ENCODE measurements around the gene ERBB4.

ERBB4 gene

GRCh38 chr2:212042562-212042961, 496.0 kb downstream of the ERBB4 start:
- Histone ChIP-seq H3K4me1 (no peaks in the 10 kb centered on the region), H3K4me3 (ENCODE audit: low read depth, low read length) (no peak overlapping the region), H3K27ac (no peak overlapping the region), H3K4me2 (ENCODE audit: low read length) (no peak overlapping the region), H3K27me3 (ENCODE audit: control insufficient read depth, insufficient read depth, low read length) (no peaks in the 10 kb centered on the region), H3K9me3 (ENCODE audit: control insufficient read depth, low read length) (no peaks in the 10 kb centered on the region), H3K9ac (no peak overlapping the region), H2AFZ (no peak overlapping the region), H3K79me2 (no peaks in the 10 kb centered on the region), H3K36me3 (ENCODE audit: control insufficient read depth, insufficient read depth, low read length) (no peaks in the 10 kb centered on the region)
- TF ChIP-seq CTCF (IDR thresholded peaks at IDR 0.05): no peak

DNA sequence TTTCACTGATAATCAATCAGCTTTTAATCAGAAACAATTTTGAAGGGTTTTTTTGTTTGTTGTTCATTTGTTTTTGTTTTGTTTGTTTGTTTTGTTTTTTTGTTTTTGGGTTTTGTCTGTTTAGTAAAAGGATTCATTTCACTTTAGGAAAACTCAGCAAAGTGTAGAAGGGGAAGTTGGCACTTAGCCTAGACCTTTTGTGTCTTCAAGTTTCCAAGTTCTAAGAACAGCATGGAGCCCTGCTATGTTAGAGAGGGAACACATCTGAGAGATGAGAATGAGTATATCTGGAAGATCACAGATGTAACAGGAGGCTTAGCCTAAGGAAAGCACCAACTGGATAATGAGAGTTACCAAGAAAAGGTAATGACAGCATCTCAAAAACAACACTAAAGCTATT, 501.5 kb downstream of the ERBB4 start:
- Histone ChIP-seq H3K9me3 (ENCODE audit: control insufficient read depth, low read length) (no peaks in the 10 kb centered on the region), H3K27me3 (ENCODE audit: control insufficient read depth, insufficient read depth, low read length) (no peaks in the 10 kb centered on the region), H3K36me3 (ENCODE audit: control insufficient read depth, insufficient read depth, low read length) (no peaks in the 10 kb centered on the region), H3K9ac (no peak overlapping the region), H3K4me1 (no peaks in the 10 kb centered on the region), H3K4me2 (ENCODE audit: low read length) (no peak overlapping the region), H3K4me3 (ENCODE audit: low read depth, low read length) (no peak overlapping the region), H2AFZ (no peak overlapping the region), H3K79me2 (no peaks in the 10 kb centered on the region), H3K27ac (no peak overlapping the region)
- no peak for TF ChIP-seq CTCF (IDR thresholded peaks at IDR 0.05)

DNA sequence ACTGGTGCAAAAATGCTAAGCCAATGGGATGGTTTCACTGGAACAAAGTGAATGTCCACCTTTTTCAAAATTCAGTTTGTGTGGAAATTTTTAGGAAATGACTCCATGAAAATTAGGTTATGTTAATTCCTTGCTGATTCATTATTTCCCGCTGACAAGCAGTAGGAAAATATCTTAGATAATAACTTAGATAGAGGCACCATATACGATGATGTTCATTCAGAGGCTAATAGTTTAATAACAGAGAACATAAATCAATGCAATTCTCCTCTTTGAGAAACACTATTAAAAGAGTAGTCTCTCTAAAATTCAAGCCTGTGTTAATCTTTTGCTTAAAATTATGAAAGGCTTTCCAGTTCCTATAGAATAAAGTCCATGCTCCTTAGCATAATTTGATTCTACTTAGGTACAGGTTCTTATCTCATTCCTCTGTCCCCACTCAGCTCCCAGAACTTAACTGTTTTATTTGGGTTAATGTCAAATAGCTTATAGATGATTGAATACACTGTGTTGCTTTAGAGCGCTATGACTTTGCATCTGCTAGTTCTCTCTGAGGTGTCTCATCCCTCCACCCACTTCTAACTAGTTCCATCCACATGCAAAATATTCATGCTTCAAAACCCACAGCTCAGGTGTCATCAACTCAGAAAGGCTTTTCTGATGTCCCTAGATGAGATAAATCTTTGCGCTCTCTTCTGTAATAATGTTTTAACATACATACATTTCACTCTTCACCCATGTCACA, 503.6 kb downstream of the ERBB4 start:
- Histone ChIP-seq H3K9me3 (ENCODE audit: control insufficient read depth, low read length) (no peaks in the 10 kb centered on the region), H3K9ac (no peak overlapping the region), H3K4me1 (no peaks in the 10 kb centered on the region), H2AFZ (no peak overlapping the region), H3K27me3 (ENCODE audit: control insufficient read depth, insufficient read depth, low read length) (no peaks in the 10 kb centered on the region), H3K36me3 (ENCODE audit: control insufficient read depth, insufficient read depth, low read length) (no peaks in the 10 kb centered on the region), H3K79me2 (no peaks in the 10 kb centered on the region), H3K4me3 (ENCODE audit: low read depth, low read length) (no peak overlapping the region), H3K4me2 (ENCODE audit: low read length) (no peak overlapping the region), H3K27ac (no peak overlapping the region)
- TF ChIP-seq CTCF (IDR thresholded peaks at IDR 0.05): no peak

- Histone ChIP-seq H3K27ac (no peak overlapping the region), H3K4me1 (no peaks in the 10 kb centered on the region), H3K27me3 (ENCODE audit: control insufficient read depth, insufficient read depth, low read length) (no peaks in the 10 kb centered on the region), H3K36me3 (ENCODE audit: control insufficient read depth, insufficient read depth, low read length) (no peaks in the 10 kb centered on the region), H2AFZ (no peak overlapping the region), H3K79me2 (no peaks in the 10 kb centered on the region), H3K9me3 (ENCODE audit: control insufficient read depth, low read length) (no peaks in the 10 kb centered on the region), H3K4me2 (ENCODE audit: low read length) (no peak overlapping the region), H3K4me3 (ENCODE audit: low read depth, low read length) (no peak overlapping the region), H3K9ac (no peak overlapping the region)
- TF ChIP-seq CTCF (IDR thresholded peaks at IDR 0.05): no peak
Observed at GRCh38 chr2:212033888-212034287, 504.7 kb downstream of the ERBB4 start.
